ENCODE results near the gene ARL6IP4. TPM values are rescaled to one million over a fixed set of nuclear protein-coding genes. Genes with fewer than 3 reads are reported as not detected.

Gene ARL6IP4
- polyA plus RNA-seq, 3 donors = 152 to 268 (median 167) TPM

- H3K27ac ChIP-seq (ENCODE audit: low read depth in 1 of 2, low read length in 2 of 2) = peak overlapping the region in 1 of 2 donors; percentile 58
These were observed 5.1 kb downstream of the ARL6IP4 start for GRCh38 chr12:122985338-122986257.

More at GRCh38 chr12:122985338-122986257, 5.1 kb downstream of the ARL6IP4 start:
- H3K36me3 ChIP-seq (replicated peaks in 1 of 2; ENCODE audit: control insufficient read depth in 1 of 2, insufficient read depth in 2 of 2, low read length in 2 of 2) = peaks cover 10 to 14% of the 10 kb centered on the region in 2 donors
- no peak for TF ChIP-seq CTCF (IDR thresholded peaks at IDR 0.05)
- Mint-ChIP-seq H3K4me1 (peaks cover 45% of the 10 kb centered on the region), H3K27me3 (ENCODE audit: low read depth in 3 of 3) (peaks cover 0 to 2% (median 0%) of the 10 kb centered on the region in 3 donors), H3K27ac (peak overlapping the region in 6 of 7 donors; percentile 63 to 87 (median 80)), H3K36me3 (peaks cover 8 to 19% of the 10 kb centered on the region in 2 donors), H3K9me3 (no peaks in the 10 kb centered on the region), H3K4me3 (peak overlapping the region; percentile 75 to 88)
- peaks cover 31% of the 10 kb centered on the region for H4K20me1 ChIP-seq (ENCODE audit: insufficient read depth, low read length)
- H3K4me1 ChIP-seq (ENCODE audit: control insufficient read depth in 1 of 2, insufficient read depth in 2 of 2, low read length in 2 of 2) = peaks cover 45 to 47% of the 10 kb centered on the region in 2 donors
- peak overlapping the region in 1 of 3 experiments; percentile 69 for H3K4me3 ChIP-seq (replicated peaks in 1 of 3; ENCODE audit: low read depth in 2 of 3, low read length in 3 of 3)
- peak overlapping the region; percentile 74 for H2AFZ ChIP-seq (ENCODE audit: insufficient read depth, low read depth, low read length, poor library complexity, severe bottlenecking)
- DNase-seq = no peak
- peaks cover 22% of the 10 kb centered on the region for H3K79me2 ChIP-seq (ENCODE audit: insufficient read depth, low read length)
- no peaks in the 10 kb centered on the region for H3K9me3 ChIP-seq (replicated peaks in 1 of 2; ENCODE audit: control insufficient read depth in 1 of 2, insufficient read depth in 1 of 2, low read length in 2 of 2)
- WGBS (ENCODE audit: insufficient coverage) = 91% methylated on average over 43 of the region's 45 CpGs
- no peaks in the 10 kb centered on the region for H3K27me3 ChIP-seq (ENCODE audit: control insufficient read depth in 2 of 2, insufficient read depth in 2 of 2, low read length in 2 of 2)
- H3K4me2 ChIP-seq (replicated peaks; ENCODE audit: extremely low read depth, low read length, poor library complexity, severe bottlenecking) = peak overlapping the region; percentile 75
- intact Hi-C loops (cut with micrococcal nuclease) = no loop called here
- no peak overlapping the region for H3K9ac ChIP-seq (ENCODE audit: insufficient read depth, low read length, poor library complexity, severe bottlenecking)

Data from CD14-positive monocyte (primary cell).